Liver (tissue), 3 donors: Measurements from ENCODE around the gene FRS2.

Source experiments
- CTCF ChIP-seq: fragments of 150-350 bp; IDR thresholded peaks from 2 replicates; pipeline ENCODE4 v1.5.1; 2017; ENCODE audit warnings: improper control_type of control experiment, low read depth, low read length; ENCODE audit not compliant: missing input control
- EGR1 ChIP-seq, 2 donors: IDR thresholded peaks; 2 replicates each; pipeline ENCODE4 v1.6.1; 2016 to 2018; ENCODE audit warnings: antibody characterized with exemption in 2 of 2, low read depth in 2 of 2
- FOXA1 ChIP-seq: IDR thresholded peaks from 2 replicates; pipeline ENCODE4 v1.6.1; 2016; ENCODE audit warnings: antibody characterized with exemption
- HNF4G ChIP-seq: IDR thresholded peaks from 2 replicates; pipeline ENCODE4 v1.6.1; 2016; ENCODE audit warnings: antibody characterized with exemption
- NR2F2 ChIP-seq: IDR thresholded peaks from 2 replicates; pipeline ENCODE4 v1.6.1; 2016; ENCODE audit warnings: antibody characterized with exemption
- REST ChIP-seq: IDR thresholded peaks from 2 replicates; pipeline ENCODE4 v1.6.1; 2016; ENCODE audit warnings: antibody characterized with exemption, mild to moderate bottlenecking
- SP1 ChIP-seq: IDR thresholded peaks from 2 replicates; pipeline ENCODE4 v1.6.1; 2018; ENCODE audit warnings: antibody characterized with exemption, mild to moderate bottlenecking
- TAF1 ChIP-seq: conservative IDR thresholded peaks from 2 replicates; pipeline ENCODE4 v1.6.1; 2016; ENCODE audit warnings: antibody characterized with exemption, mild to moderate bottlenecking
- YY1 ChIP-seq: IDR thresholded peaks from 2 replicates; pipeline ENCODE4 v1.6.1; 2016; ENCODE audit warnings: antibody characterized with exemption, mild to moderate bottlenecking
- ZBTB33 ChIP-seq: IDR thresholded peaks from 2 replicates; pipeline ENCODE4 v1.6.1; 2016; ENCODE audit warnings: antibody characterized with exemption
- donor health status: healthy.
- donor health status: healthy.

- TF ChIP-seq CTCF (no peak), YY1 (no peak), REST (no peak), FOXA1 (no peak), SP1 (no peak), TAF1 (no peak), NR2F2 (no peak), HNF4G (no peak), ZBTB33 (no peak), EGR1 (IDR thresholded peaks at IDR 0.05; ENCODE audit: low read depth in 2 of 2) (no peak)
Observed at GRCh38 chr12:69456239-69456638, 13.9 kb upstream of the FRS2 start.
